CD4-positive, alpha-beta T cell treated with Interleukin-2 at 100 ng/mL for 4 hours (primary cell): ENCODE results near the gene NPB.

Experiments used
- DNase-seq: peaks from one replicate; pipeline ENCODE4 v3.0.0-alpha.2; 2020; ENCODE audit warnings: low spot score

The NPB gene

DNA sequence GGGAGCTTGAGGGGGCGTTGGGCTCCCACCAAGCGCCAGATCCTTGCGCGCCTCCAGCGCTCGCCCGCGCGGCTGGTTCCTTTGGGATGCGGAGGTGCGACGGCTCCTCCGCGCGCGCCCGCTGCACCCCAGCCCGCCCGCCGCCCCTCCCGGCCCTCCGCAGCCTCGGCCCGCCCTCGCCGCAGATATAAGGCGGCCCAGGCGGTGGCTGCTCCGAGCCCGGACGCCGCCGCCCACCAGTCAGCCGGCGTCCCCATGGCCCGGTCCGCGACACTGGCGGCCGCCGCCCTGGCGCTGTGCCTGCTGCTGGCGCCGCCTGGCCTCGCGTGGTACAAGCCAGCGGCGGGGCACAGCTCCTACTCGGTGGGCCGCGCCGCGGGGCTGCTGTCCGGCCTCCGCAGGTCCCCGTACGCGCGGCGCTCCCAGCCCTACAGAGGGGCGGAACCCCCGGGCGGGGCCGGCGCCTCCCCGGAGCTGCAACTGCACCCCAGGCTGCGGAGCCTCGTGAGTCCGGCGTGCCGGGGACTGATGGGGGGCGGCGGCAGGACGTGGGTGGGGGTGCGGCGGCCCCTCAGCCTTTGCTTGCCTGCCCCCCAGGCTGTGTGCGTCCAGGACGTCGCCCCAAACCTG is at the start of gene NPB:
TSS of gene NPB (plus strand) at position 216 of the 630 bp plus-strand sequence. CDS start at position 256, 40 bp downstream.
- DNase-seq = no peak

DNA sequence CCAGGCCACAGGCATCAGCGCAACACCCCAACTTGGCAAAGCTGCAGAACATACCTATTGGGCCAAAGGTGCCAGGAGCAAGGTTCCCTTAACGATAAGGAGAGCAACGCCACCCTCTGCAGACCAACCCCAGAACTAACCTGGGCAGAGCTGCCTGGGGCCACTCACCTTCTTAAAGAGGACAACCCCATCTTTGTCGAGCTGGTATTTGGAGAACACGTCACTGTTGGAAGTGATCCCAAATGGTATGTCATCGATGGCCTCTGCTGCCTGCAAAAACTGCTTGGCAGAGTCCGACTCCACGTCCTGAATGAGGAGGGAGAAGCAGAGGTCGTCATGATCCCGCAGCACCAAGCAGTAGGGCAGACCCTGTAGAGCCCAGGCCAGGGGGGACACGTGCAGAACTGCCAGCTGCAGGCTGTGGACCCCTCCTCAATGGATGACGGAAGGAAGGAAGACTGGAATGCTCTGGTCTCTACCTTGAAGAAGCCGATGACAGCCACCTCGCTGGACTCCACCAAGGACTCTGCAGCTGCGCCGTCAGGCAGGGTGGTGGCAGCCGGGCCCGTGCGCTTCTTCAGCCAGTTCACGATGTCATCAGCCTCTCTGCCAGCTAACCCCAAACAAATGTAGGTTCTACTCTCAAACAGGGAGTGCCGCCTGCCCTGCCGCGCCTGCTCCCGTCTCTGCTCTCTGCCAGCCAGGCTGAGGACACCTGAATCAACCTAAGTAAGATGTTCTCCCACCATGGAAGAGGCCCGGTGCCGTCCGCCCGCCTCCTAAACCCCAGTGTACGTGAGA is 46.9 kb upstream of the NPB start:
- no peak for DNase-seq

DNA sequence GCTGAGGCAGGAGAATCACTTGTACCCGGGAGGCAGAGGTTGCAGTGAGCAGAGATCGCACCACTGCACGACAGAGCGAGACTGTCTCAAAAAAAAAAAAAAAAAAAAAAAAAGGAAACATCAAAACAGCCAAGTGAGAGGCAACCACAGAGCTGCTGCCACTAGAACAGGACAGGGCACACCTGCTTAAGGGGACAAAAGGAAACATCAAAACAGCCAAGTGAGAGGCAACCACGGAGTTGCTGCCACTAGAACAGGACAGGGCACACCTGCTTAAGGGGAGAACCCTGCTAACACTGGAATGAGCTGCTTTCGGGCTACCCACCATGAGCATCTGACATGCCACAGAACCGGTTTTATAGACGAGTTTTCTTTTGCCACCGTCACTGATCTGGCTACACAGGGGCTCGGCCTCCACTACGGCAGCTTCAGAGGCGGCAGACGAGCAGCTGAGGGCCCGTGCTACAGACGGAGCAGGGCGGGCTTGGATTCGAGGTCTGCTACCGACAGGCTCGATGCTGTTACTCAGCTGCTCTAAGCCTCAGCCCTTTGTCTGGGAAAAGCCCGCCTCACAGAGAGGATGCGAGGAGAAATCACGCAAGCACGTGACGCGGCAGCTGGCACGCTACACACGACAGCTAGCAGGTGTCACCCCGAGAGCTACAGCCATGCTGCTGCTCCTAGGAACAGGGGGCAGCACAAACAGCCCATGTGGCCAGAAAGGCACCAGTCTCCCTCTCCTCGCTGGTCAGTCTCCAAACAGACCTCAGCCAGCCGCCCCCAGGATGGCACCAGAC is 43.7 kb upstream of the NPB start:
- no peak for DNase-seq

DNA sequence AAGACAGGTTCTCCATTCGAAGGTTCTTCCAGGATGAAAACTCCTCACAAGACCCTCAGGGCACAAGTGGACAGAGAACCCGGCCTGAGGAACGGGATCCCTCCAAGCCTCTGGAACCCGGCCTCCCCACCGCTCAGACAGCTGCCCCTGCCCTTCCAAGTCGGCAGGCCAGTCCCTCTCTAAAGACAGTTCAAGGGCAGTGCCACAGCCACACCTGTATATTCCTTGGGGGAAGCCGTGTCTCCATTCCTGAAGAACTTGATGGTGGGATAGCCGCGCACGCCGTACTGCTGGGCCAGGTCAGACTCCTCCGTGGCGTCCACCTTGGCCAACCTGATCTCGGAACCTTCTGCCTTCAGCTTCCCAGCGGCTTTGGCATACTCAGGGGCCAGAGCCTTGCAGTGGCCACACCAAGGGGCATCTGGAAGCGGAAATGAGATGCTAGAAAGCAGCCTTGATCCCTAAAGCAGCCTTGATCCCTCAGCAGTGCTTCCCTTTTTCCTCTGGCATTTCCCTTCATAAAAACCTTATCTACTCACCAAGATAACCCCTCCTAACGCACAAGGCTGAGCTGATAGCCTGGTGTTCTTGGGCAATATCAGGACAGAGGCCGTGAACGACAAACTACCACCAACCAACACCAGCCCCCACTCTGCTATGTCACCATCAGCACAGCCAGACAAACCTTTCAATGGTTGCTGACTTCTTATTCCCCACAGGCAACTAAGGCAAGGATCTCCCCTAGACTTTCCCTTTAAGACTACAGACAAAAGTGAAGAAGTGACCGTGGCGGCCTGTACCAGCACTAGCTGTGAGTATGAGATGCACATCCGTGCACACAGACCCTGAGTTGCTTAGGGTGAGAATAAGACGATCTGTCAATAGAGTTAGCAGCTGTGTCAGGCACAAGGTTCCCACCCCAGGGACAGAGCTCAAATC is 42.8 kb upstream of the NPB start:
- no peak for DNase-seq

DNA sequence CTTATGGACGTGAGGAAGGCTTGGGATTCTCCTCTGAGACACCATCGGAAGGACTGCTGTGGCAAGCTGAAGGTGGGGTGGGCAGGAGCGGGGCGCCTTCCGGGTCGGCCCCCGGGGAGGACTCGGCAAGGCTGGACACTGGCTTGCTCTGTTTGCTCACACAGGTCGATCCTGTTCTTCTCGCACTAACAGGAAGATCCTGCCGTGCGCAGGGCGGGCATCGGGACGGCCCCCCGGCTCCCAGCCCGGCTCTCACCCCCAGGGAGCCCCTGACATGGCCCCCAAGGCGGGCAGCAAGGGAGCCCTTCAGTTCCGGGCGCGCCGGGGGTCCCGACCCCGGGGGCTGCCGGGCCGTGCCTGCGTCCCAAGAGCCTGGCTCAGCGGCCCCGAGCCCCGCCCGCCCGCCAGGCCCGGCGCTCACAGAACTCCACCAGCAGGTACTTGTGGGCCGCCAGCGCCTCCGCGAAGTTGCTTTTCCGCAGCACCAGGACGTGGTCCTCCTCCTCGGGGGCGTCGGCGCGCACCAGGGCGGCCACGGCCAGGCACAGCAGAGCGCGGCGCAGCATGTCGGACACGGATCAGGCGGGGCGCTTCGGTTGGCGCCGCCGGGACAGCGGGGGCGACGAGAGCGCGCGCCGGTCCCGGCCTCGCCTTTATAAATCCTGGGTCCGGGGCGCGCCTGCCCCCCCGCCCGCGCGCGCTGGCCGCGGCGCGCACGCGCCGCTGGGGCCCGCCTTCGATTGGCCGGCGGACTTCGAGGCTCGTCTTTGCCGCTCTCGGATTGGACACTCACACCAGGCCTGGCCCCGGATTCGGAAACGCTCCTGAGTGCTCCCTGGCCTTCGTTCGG is 41.9 kb upstream of the NPB start, which contains the start of gene P4HB:
TSS of gene P4HB (minus strand) at position 630 of the 850 bp plus-strand sequence. CDS start at position 566, 64 bp downstream.
- no peak for DNase-seq

DNA sequence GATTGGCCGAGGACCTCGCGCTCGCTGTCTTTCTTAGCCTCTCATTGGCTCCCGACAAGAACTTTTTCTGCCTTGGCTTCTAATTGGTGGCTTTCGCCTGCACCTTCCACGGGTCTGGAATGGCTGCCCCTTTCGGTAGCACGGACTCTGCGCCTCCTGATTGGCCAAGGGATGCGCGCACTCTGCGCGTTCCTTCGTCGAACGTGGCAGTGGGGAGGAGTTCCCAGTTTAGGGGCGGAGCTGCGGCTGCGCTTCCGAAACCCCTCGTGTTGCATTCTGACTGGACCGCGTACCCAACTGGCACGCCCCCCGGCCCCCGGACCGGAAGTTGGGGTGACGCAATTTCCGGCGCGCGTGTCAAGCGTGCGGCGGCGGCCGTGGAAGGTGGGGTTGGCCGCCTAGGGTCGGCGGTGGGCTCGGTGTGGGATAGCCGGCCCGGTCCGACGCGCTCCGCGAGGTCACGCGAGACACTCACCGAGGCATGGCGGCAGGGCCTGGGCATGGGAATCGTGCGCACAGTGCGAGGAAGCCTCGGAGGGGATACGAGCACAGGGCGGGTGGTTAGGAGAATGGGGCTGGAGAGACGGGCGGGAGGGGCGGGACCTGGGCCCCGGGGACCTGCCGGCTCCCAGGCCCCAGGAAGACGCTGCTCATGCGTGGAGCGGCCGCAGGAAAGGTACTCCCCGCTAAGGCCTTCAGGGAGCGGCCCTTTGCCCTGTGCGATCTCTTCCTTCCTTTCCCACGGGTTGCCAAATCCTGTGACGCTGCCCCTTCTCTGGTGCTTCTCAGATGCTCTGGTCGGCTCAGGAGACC is 41.1 kb upstream of the NPB start:
- DNase-seq = peak; percentile 100

DNA sequence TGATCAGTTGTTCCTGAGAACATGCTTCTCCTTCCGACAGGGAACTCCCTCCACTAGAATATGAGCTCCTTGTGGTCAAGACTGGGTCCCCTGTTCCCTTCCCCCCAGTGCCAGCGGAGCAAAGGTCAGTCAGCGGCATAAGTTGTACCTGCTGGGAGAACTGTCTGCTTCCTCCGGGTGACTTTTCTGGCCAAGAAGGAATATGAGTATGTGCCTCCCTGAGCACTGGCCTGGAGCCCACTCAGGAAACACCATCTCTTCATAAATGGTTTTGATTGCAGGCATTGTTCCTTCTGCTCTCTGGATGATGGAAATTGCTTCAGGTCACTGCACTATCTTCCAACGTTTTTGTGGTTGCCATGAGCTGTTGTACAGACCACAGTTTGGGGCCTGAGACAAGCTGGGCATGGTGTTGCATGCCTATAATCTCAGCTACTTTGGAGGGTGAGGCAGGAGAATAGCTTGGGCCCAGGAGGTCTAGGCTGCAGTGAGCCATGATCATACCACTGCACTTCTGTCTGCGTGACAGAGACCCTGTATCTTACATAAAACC is 38.8 kb upstream of the NPB start:
- DNase-seq = no peak

DNA sequence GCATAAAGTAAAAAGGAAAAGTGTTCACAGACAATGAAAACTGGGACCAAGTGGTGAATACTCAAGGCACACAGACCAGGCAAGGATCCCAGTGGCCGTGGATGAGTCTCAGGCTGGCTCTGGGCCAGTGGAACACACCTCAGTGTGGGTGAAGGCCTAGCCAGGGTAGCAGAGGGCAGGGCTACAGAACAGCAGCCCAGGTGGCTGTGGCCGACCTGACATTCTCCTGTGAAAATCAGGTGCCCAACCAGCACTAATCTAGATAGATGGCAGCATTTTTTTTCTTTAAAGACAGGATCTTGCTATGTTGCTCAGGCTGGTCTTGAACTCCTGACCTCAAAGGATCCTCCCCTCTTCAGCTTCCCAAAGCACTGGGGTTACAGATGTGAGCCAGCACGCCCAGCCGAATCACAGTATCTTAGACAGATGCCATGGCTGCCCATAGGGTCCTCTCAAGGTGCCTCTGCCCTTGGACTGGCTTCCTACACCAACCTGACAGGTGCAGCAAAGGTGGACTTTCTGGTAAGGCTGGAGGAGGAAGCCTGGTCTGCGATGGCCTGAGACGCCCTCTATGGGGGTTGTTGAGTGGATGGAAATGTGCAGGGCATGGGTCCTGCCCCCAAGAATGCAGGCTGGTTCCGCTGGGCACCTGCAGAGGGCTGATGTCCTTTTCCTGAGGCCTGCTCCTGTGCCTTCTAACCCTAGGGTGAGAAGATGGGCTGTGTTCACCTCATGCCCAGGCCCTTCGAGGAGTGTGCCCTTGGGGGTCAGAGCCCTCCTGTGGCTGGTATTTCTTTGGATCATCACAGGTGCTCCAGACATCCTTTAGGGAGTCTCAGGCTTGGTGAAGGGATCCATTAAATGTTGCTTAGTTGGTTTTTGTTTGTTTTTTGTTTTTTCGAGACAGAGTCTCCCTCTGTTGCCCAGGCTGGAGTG is 37.9 kb upstream of the NPB start:
- no peak for DNase-seq

DNA sequence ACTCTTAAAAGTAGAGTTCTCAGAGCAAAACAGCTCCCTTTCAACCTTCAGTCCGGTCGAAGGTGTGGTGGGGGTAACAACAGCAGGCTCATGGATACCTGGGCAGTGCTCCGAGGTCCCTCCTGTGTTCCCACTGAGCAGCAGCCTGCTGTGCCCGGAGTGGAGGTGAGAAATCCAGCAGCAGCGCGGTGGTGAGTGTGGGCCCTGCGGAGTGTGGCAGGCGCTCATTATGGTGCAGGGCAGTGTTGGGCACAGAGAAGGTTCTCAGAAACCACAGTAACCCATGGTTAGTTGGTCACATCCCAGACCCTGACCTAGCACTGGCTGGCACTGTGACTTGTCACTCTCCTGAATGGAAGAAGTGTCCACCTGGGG is 36.7 kb upstream of the NPB start:
- DNase-seq = no peak

DNA sequence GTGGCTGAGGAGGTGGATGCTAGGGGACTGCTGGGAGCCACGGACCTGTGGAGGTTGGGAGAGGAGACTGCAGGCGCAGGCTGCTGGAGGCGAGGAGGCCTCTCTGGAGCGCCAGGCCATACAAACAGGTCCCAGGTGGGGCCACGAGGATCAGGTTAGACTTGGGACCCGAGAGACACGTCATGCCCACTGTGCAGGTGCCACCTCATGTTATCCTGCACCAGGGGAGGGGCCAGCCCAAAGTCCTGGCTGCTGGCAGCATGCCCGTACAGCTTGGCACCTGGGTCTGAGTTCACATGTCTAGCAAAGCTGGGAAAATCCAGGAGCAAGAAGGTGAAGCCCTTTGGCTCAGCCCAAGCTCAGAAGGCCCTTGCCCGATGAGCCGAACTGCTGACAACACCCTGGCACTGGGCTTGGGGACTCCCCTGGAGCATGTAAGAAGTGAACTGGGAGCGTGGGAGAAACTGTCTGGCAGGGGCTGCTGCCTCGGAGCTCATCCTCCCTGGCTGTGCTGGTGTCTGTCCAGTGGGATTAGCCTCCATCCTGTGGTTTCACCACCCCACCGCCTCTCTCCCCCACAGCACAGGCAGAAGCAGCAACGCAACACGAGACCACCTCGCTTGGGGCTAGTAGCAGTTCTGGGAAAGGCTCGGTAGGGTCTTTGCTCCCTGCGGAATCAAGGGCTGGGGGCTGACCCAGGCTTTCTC is 36.2 kb upstream of the NPB start:
- DNase-seq = no peak

DNA sequence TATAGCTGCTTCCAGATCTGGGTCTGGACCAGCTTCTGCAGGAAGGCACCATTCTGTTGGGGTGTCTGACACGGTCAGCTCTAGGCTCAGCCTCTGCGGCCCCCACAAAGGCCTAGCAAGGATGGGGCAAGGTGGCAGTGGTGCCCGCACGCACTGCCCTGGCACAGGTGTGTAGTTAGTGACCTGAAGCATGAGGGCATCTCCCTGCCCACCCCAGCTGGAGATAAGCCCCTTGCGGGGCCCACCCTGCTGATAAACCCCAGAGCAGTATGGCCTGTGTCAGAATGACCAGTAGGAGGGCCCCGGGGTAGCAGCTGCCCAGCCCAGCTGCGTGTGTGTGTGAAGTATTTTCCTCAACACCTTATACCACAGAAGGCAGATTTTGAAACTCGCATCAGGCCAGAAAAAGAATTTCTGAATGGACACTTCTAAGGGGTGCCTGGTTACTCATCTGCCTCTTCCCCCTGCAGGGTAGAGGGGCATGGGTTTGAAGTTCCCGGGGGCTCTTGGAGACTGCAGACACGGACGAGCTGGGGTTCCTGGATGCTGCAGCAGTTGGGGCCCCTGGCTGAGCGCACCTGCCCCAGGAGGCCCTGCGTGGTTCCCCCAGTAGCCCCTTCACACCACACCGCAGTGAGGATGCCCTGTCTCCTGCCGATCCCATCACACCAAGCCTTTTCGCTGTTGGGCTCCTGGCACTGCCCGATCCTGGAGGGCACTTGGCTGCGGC is 35.4 kb upstream of the NPB start:
- no peak for DNase-seq

DNA sequence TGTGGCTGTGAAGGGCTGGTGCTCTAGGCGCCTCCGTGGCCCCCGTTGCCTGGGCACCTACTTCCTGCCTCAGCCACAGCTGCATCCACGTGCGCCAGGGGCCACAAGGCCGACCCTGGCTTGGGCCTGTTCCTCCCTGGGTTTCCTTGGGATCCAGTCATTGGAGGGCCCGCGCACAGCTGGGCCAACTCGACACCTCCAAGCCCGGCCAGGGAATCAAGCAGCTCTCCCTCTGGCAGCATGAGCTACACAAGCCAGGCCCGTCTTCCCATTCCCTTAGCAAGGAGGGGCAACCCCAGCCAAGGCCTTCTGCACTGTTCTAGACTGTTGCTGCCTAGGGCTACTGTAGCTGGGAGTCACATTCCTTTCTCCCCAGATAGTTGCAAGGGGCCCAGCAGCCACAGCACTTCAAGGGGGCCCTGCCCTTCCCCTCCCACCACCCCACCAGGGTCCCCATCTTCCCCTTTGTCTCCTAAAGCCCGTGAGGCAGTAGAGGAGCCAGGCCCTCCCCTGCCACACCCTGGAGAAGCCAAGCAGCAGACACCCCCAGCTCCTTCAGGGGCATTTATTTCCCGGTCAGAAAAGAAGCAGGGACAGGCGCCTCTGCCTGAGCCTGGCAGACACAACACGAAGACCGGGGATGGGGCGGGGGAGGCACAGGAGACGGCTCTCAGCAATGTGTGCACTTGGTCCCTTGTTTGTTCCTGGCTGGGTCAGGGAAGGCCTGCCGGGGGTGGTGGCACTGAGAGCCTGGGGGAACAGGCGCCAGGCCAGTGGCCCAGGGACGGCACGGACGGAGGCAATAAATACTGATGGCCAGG is 34.7 kb upstream of the NPB start:
- no peak for DNase-seq

DNA sequence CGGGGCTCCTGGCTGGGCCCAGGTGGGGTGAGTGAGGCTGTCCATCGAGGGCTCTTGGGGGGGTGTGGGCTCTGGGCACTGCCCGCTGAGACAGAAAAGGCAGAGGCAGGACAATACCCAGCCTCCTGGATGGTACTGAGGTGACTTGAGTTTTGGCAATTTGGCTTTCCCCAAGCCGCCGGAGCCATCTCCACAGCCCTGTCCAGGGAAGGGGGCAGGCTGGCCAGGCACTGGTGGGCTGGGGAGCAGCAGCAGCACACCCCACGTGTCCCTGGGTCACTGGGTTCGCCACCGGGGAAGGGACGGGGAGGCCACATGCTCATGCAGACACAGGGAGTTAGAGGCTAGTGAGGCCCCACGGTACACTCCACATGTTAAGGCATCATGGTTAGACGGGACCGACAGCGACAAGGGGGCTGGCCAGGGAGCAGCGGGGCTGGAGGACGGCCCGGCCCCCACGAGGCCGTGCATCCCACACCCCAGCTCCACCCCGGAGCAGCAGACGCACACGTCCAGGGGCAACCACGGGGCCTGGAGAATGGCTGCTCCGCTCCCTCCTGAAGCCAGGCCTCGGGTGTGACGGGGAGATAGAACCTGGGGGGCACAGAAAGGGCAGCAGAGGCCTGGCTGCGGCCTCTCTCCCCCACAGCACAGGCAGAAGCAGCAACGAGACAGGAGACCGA is 33.9 kb upstream of the NPB start:
- DNase-seq = no peak

DNA sequence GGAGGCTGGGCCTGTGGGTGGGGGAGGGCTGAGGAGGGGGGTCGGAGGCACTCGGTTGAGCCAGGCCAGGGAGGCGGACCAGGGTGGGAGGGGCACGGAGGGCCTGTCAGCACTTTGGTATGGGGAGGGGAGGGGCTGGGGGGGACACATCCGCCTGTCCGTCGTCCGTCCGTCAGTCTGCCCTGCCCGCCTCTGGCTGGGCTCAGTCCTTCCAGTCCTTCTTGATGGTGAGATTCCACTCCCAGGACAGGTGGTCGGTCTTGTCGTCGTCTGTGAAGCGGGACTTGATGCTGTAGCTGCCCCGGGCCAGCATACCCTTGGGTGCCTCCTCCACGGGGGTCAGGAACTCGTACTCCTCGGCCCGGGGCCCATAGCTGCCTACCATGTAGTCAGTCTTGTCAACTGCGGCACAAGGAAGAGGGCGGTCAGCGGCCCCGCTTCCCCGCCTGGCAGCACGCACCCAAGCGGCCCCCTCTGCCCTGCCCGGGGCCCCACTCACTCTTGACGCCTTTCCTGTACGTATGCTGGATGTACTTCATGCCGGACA is 33.3 kb upstream of the NPB start:
- DNase-seq = no peak
